Endothelial cell of umbilical vein (primary cell): ENCODE measurements around the gene RPP40. TPM values are rescaled to one million over a fixed set of nuclear protein-coding genes. Genes with fewer than 3 reads are reported as not detected.

ENCODE experiments used
- BruUV-seq: library from RNA; stranded (reverse); fragments of 400-500 nt; replicated peaks from 2 replicates; lab custom pipeline; 2021; lab: Mats Ljungman, UMichigan
- CTCF ChIA-PET: fragments of 300-600, 350-600 bp; sonication (Branson Sonifier 250); formaldehyde crosslinking; loops from one replicate; lab custom pipeline; 2021; ENCODE audit warnings: antibody characterized with exemption, inconsistent platforms; lab: Charles Lee
- POLR2A ChIA-PET: fragments of 300-600, 350-600 bp; sonication (Branson Sonifier 250); formaldehyde crosslinking; loops from one replicate; lab custom pipeline; 2021; ENCODE audit warnings: antibody characterized with exemption, inconsistent platforms; lab: Charles Lee
- DNase-seq: peaks from one replicate; pipeline ENCODE4 v3.0.0-alpha.2; 2011; ENCODE audit warnings: low read depth, low spot score
- FAIRE-seq: peaks from 2 replicates; lab custom pipeline; 2011; peaks lifted over from hg19 to GRCh38; lab: Jason Lieb, UNC
- H2AFZ ChIP-seq: 2 replicates; pipeline ENCODE4 v1.6.0; 2012; ENCODE audit warnings: low read depth, low read length, control low read depth, inconsistent platforms
- H3K27ac ChIP-seq: 2 replicates; pipeline ENCODE4 v1.5.1; 2011; ENCODE audit warnings: low read depth, mild to moderate bottlenecking, control low read depth, low read length, moderate library complexity; ENCODE audit not compliant: insufficient read depth
- H3K27me3 ChIP-seq, 2 experiments: 2 replicates each; pipeline versions ENCODE4 v1.6.0 to v1.6.1; 2011; ENCODE audit warnings: low read length in 2 of 2, mixed read lengths in 1 of 2; ENCODE audit not compliant: control insufficient read depth in 2 of 2, insufficient read depth in 2 of 2
- H3K36me3 ChIP-seq, 2 experiments: 2 replicates in 1 of 2; 3 replicates in 1 of 2; pipeline ENCODE4 v1.5.1; 2011; ENCODE audit warnings: low read length in 2 of 2, mild to moderate bottlenecking in 1 of 2, moderate library complexity in 1 of 2; ENCODE audit not compliant: control insufficient read depth in 2 of 2, insufficient read depth in 2 of 2; ENCODE audit errors: extremely low read depth in 1 of 2
- H3K4me1 ChIP-seq: 3 replicates; pipeline ENCODE4 v1.5.1; 2011; ENCODE audit warnings: mild to moderate bottlenecking, low read length; ENCODE audit not compliant: control insufficient read depth, insufficient read depth; ENCODE audit errors: extremely low read depth
- H3K4me2 ChIP-seq: 2 replicates; pipeline ENCODE4 v1.6.1; 2011; ENCODE audit warnings: low read length, control low read depth, mixed read lengths; ENCODE audit not compliant: insufficient read depth
- H3K4me3 ChIP-seq, 3 experiments: fragments of 200-600 bp in 1 of 3; sonication (generic), shearing (Covaris generic) in 1 of 3; replicated peaks in 1 of 3; 2 replicates each; pipeline ENCODE4 v1.5.1; 2011 to 2016; ENCODE audit warnings: control low read depth in 3 of 3, low read length in 3 of 3, mild to moderate bottlenecking in 2 of 3, inconsistent platforms in 1 of 3, low read depth in 1 of 3, moderate library complexity in 1 of 3; ENCODE audit not compliant: insufficient read depth in 1 of 3
- H3K79me2 ChIP-seq: 2 replicates; pipeline ENCODE4 v1.6.0; 2012; ENCODE audit warnings: low read length, inconsistent platforms; ENCODE audit not compliant: control insufficient read depth, insufficient read depth
- H3K9ac ChIP-seq: replicated peaks from 2 replicates; pipeline ENCODE3; 2011; ENCODE audit warnings: low read length, control low read depth; ENCODE audit not compliant: insufficient read depth; ENCODE audit errors: extremely low read depth
- H3K9me1 ChIP-seq: replicated peaks from 3 replicates; pipeline ENCODE4 v1.6.0; 2011; ENCODE audit warnings: mild to moderate bottlenecking, low read length; ENCODE audit not compliant: control insufficient read depth, insufficient read depth; ENCODE audit errors: extremely low read depth
- H3K9me3 ChIP-seq: replicated peaks from 2 replicates; pipeline ENCODE4 v1.5.1; 2012; ENCODE audit warnings: low read length, inconsistent platforms; ENCODE audit not compliant: control insufficient read depth, insufficient read depth
- H4K20me1 ChIP-seq: replicated peaks from 2 replicates; pipeline ENCODE3; 2011; ENCODE audit warnings: mild to moderate bottlenecking, low read length; ENCODE audit not compliant: control insufficient read depth, insufficient read depth; ENCODE audit errors: extremely low read depth
- CTCF ChIP-seq, 2 donors: IDR thresholded peaks; 1 replicate in 1 of 2; 2 replicates in 1 of 2; pipeline ENCODE4 v1.5.1; 2011; ENCODE audit warnings: low read length in 2 of 2, mild to moderate bottlenecking in 2 of 2, moderate library complexity in 2 of 2, control low read depth in 1 of 2, inconsistent platforms in 1 of 2, low read depth in 1 of 2; ENCODE audit not compliant: insufficient read depth in 1 of 2; ENCODE audit errors: extremely low read depth in 1 of 2
- EZH2 ChIP-seq: IDR thresholded peaks from 2 replicates; pipeline ENCODE4 v1.6.1; 2012; ENCODE audit warnings: borderline replicate concordance, low read depth, mild to moderate bottlenecking, moderate library complexity, low read length, inconsistent platforms; ENCODE audit not compliant: severe bottlenecking
- FOS ChIP-seq: IDR thresholded peaks from 2 replicates; pipeline ENCODE4 v1.6.1; 2011; ENCODE audit warnings: mild to moderate bottlenecking, low read length, moderate library complexity, borderline replicate concordance; ENCODE audit not compliant: insufficient read depth
- GATA2 ChIP-seq: IDR thresholded peaks from 2 replicates; pipeline ENCODE4 v1.7.0; 2011; ENCODE audit warnings: low read depth, mild to moderate bottlenecking, moderate library complexity, mixed read lengths, low read length; ENCODE audit not compliant: insufficient read length, insufficient read depth
- JUN ChIP-seq: IDR thresholded peaks from 2 replicates; pipeline ENCODE4 v1.6.1; 2011; ENCODE audit warnings: borderline replicate concordance, low read depth; ENCODE audit not compliant: insufficient read length, insufficient read depth
- MAX ChIP-seq: IDR thresholded peaks from 2 replicates; pipeline ENCODE4 v1.6.1; 2011; ENCODE audit not compliant: insufficient read depth, insufficient read length
- MYC ChIP-seq: IDR thresholded peaks from one replicate; pipeline ENCODE4 v1.6.1; 2011; ENCODE audit warnings: mild to moderate bottlenecking, low read depth, low read length
- POLR2A ChIP-seq: IDR thresholded peaks from 2 replicates; pipeline ENCODE4 v1.6.1; 2012; ENCODE audit warnings: low read depth, mild to moderate bottlenecking, control low read depth, low read length
- POLR2AphosphoS5 ChIP-seq: IDR thresholded peaks from 2 replicates; pipeline ENCODE4 v1.6.1; 2012; ENCODE audit warnings: low read depth, mild to moderate bottlenecking, control low read depth, low read length, moderate library complexity; ENCODE audit not compliant: insufficient read depth
- dilution Hi-C: fragments of 300-500 bp; cut with MboI; formaldehyde crosslinking; loops from one replicate; pipeline ENCODE4 v1.15.0; 2019; ENCODE audit warnings: low sequenced_read_pairs; ENCODE audit not compliant: extremely low pct_ligation_motif_present
- intact Hi-C: fragments of 100-400 bp; cut with micrococcal nuclease; formaldehyde crosslinking; loops from one replicate; pipeline ENCODE4 v1.10.0; 2022
- polyA plus RNA-seq, 4 experiments: library from polyadenylated mRNA; depleted of rRNA in 3 of 4; stranded (reverse) in 3 of 4; unstranded in 1 of 4; fragments of >200 nt; gene quantifications; 2 replicates each; pipeline versions ENCODE4 v1.2.1 to v1.2.3, GENCODE V29; 2011 to 2012; ENCODE audit warnings: missing spikeins in 1 of 4
- total RNA-seq: library from RNA; stranded (reverse); gene quantifications from 2 replicates; pipeline ENCODE4 v1.2.3, GENCODE V29; 2021

Gene RPP40
- total and polyA plus RNA-seq, 2 donors (not counting 3 experiments of a cell fraction or from before 2014, with no cell fraction given): 10.2 to 15.3 TPM

- POLR2A ChIA-PET: no interaction called here
- Histone ChIP-seq H3K27me3 (no peaks in the 10 kb centered on the region), H4K20me1 (no peaks in the 10 kb centered on the region), H3K79me2 (no peaks in the 10 kb centered on the region), H3K36me3 (no peaks in the 10 kb centered on the region), H2AFZ (no peak overlapping the region), H3K9me3 (no peaks in the 10 kb centered on the region), H3K4me3 (no peak overlapping the region), H3K9ac (no peak overlapping the region), H3K27ac (no peak overlapping the region), H3K4me1 (no peaks in the 10 kb centered on the region), H3K4me2 (no peak overlapping the region), H3K9me1 (no peaks in the 10 kb centered on the region)
- dilution Hi-C loops: no loop called here
- peak; percentile 12 for DNase-seq
- no peak for TF ChIP-seq MAX
- no peak for TF ChIP-seq CTCF (IDR thresholded peaks at IDR 0.05; ENCODE audit: extremely low read depth in 1 of 2, insufficient read depth in 1 of 2, low read depth in 1 of 2, low read length in 2 of 2)
- TF ChIP-seq GATA2: no peak
- no peak for TF ChIP-seq POLR2A
- no peak for TF ChIP-seq EZH2
- no peak for TF ChIP-seq POLR2AphosphoS5
- no peak for TF ChIP-seq FOS
- TF ChIP-seq JUN: no peak
- no peak for TF ChIP-seq MYC
- BruUV-seq: no TSS peak
- FAIRE-seq: no peak
- CTCF ChIA-PET: interaction anchor here (1.3 to 1.4 kb wide), 2 partner anchors 15 to 17 kb away, joined by 3 read pairs; no protein-coding TSS in a partner anchor
- intact Hi-C loops: no loop called here
Measured at GRCh38 chr6:5036269-5036668, 32.4 kb upstream of the RPP40 start.
